GM13976 (cell line): ENCODE measurements around the gene SCTR.

Experiments
- DNase-seq: peaks from one replicate; pipeline ENCODE4 v3.0.0; 2012; ENCODE audit warnings: low spot score
- CTCF ChIP-seq: IDR thresholded peaks from 2 replicates; pipeline ENCODE4 v1.5.1; 2012; ENCODE audit warnings: borderline replicate concordance, mild to moderate bottlenecking; ENCODE audit not compliant: insufficient read depth; ENCODE audit errors: extremely low read depth, missing control alignments, control extremely low read depth
- in situ Hi-C: fragments of 300-500 bp; cut with MboI; formaldehyde crosslinking; loops from one replicate; pipeline ENCODE4 v1.12.0; 2022; ENCODE audit warnings: low sequenced_read_pairs, mixed read lengths, inconsistent platforms; ENCODE audit not compliant: unreplicated experiment

The SCTR gene

GRCh38 chr2:119512946-119513345 lies 11.3 kb downstream of the SCTR start:
- DNase-seq = no peak
- TF ChIP-seq CTCF = no peak
- in situ Hi-C loops = no loop called here

- DNase-seq = no peak
- in situ Hi-C loops = no loop called here
- no peak for TF ChIP-seq CTCF
These were observed 12.3 kb downstream of the SCTR start for GRCh38 chr2:119511989-119512388.

- no peak for DNase-seq
- in situ Hi-C loops = no loop called here
- no peak for TF ChIP-seq CTCF
These were observed 15.5 kb downstream of the SCTR start for GRCh38 chr2:119508756-119509155.

GRCh38 chr2:119496682-119497081 lies 27.6 kb downstream of the SCTR start:
- DNase-seq = no peak
- in situ Hi-C loops = loop anchor here (25.0 kb wide), 1 partner anchor 609 kb away; no protein-coding TSS in a partner anchor

GRCh38 chr2:119495948-119496347 lies 28.3 kb downstream of the SCTR start:
- TF ChIP-seq CTCF = no peak
- in situ Hi-C loops = loop anchor here (25.0 kb wide), 1 partner anchor 609 kb away; no protein-coding TSS in a partner anchor
- no peak for DNase-seq

More at GRCh38 chr2:119496682-119497081, 27.6 kb downstream of the SCTR start:
- TF ChIP-seq CTCF = no peak

- in situ Hi-C loops = loop anchor here (25.0 kb wide), 1 partner anchor 607 kb away; no protein-coding TSS in a partner anchor
- no peak for TF ChIP-seq CTCF
- DNase-seq = no peak
These were observed 30.0 kb downstream of the SCTR start for GRCh38 chr2:119494163-119494790.
